ENCODE measurements around the gene EML5. TPM values are rescaled to one million over a fixed set of nuclear protein-coding genes. Genes with fewer than 3 reads are reported as not detected.

The EML5 gene
- total and polyA plus RNA-seq, 8 donors = 0.65 to 2.0 (median 1.3) TPM

GRCh38 chr14:88597038-88597437 is 195.7 kb downstream of the EML5 start:
- no peak for ATAC-seq

DNA sequence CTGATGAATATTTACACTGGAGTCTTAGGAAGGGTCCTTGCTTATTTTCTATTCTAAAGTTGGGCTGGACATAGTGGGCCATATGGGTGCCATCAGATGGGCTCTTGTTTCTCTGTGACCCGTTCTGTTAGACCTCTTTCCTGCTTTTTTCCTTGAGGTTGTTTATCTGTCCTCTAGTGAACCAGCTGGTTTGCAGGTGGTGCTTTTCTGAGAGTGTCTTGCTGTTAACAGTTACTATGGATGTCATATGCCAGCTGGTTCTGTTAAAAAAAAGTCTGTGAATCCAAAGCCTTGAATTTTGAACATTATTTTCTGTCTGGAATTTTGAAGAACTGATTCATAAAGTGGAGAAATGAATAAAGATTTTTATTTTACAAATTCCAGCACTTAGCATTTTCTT is 200.7 kb downstream of the EML5 start:
- Histone ChIP-seq H3K4me3 (no peak overlapping the region), H3K9me3 (no peaks in the 10 kb centered on the region), H3K36me3 (peaks cover 0 to 8% (median 4%) of the 10 kb centered on the region in 3 donors), H3K27ac (peak overlapping the region in 2 of 4 donors; percentile 20 to 26), H3K4me1 (peaks cover 0 to 6% (median 0%) of the 10 kb centered on the region in 3 donors), H3K27me3 (no peaks in the 10 kb centered on the region)
- FAIRE-seq (no peak), DNase-seq (peak in 3 of 6 donors; percentile 29 to 76 (median 65)), ATAC-seq (peak; percentile 76 to 93 (median 85))
- 0 to 32% methylated on average over 1 of the region's 1 CpG for WGBS, 2 donors
- TF ChIP-seq CTCF (IDR thresholded peaks at IDR 0.05) = no peak
- intact Hi-C loops (cut with DNase I) = no loop called here

More at GRCh38 chr14:88597038-88597437, 195.7 kb downstream of the EML5 start:
- DNase-seq (no peak), FAIRE-seq (no peak)
- Histone ChIP-seq H3K4me3 (no peak overlapping the region), H3K36me3 (peaks cover 0 to 39% (median 14%) of the 10 kb centered on the region in 3 donors), H3K27ac (no peak overlapping the region), H3K9me3 (no peaks in the 10 kb centered on the region), H3K27me3 (no peaks in the 10 kb centered on the region), H3K4me1 (peaks cover 0 to 2% (median 0%) of the 10 kb centered on the region in 3 donors)
- intact Hi-C loops (cut with DNase I) = no loop called here
- TF ChIP-seq CTCF (IDR thresholded peaks at IDR 0.05) = no peak
- 83 to 88% methylated on average over 4 of the region's 4 CpGs for WGBS, 2 donors

GRCh38 chr14:88590173-88590572 is 202.6 kb downstream of the EML5 start:
- DNase-seq (no peak), FAIRE-seq (no peak), ATAC-seq (peak in 1 of 4 donors; percentile 6)
- intact Hi-C loops (cut with DNase I) = no loop called here
- TF ChIP-seq CTCF (IDR thresholded peaks at IDR 0.05) = no peak
- no peak overlapping the region for H3K27ac ChIP-seq
- whole genome bisulfite sequencing, 2 donors = 59 to 62% methylated on average over 4 of the region's 4 CpGs
- no peaks in the 10 kb centered on the region for H3K9me3 ChIP-seq
- H3K4me3 ChIP-seq = no peak overlapping the region
- no peaks in the 10 kb centered on the region for H3K27me3 ChIP-seq
- H3K36me3 ChIP-seq = no peaks in the 10 kb centered on the region
- H3K4me1 ChIP-seq = peaks cover 0 to 6% (median 0%) of the 10 kb centered on the region in 3 donors

- DNase-seq (no peak), FAIRE-seq (no peak), ATAC-seq (peak in 1 of 4 donors; percentile 37)
- Histone ChIP-seq H3K27ac (no peak overlapping the region), H3K4me1 (peaks cover 0 to 6% (median 0%) of the 10 kb centered on the region in 3 donors), H3K9me3 (no peaks in the 10 kb centered on the region), H3K36me3 (no peaks in the 10 kb centered on the region), H3K27me3 (no peaks in the 10 kb centered on the region), H3K4me3 (no peak overlapping the region)
- intact Hi-C loops (cut with DNase I) = no loop called here
- 61 to 63% methylated on average over 5 of the region's 5 CpGs for WGBS, 2 donors
- no peak for TF ChIP-seq CTCF (IDR thresholded peaks at IDR 0.05)
These were observed 204.7 kb downstream of the EML5 start for GRCh38 chr14:88588081-88588480.

DNA sequence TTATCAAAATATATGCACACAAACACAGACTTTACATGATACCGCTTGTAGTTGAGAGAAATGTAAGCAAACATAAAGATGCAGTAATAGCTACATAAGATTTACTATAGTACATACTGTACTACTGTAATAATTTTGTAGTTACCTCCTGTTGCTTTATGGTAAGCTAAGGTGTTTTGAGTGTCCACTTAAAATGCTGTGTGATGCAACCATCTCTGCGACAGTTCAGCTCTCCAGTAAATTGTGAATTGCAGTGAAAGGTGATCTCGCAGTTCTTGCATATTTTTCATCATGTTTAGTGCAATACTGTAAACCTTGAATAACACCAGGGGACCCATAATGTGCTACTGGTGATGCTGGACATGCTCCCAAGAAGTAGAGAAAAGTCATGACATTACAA is 208.3 kb downstream of the EML5 start:
- Histone ChIP-seq H3K36me3 (peaks cover 0 to 20% (median 10%) of the 10 kb centered on the region in 3 donors), H3K4me3 (no peak overlapping the region), H3K4me1 (no peaks in the 10 kb centered on the region), H3K9me3 (no peaks in the 10 kb centered on the region), H3K27ac (no peak overlapping the region), H3K27me3 (no peaks in the 10 kb centered on the region)
- TF ChIP-seq CTCF (IDR thresholded peaks at IDR 0.05) = no peak
- intact Hi-C loops (cut with DNase I) = no loop called here
- WGBS, 2 donors = 93 to 96% methylated on average over 3 of the region's 3 CpGs
- no peak for ATAC-seq
- DNase-seq = no peak
- no peak for FAIRE-seq

All from pancreas (tissue), 10 donors.